ENCODE measurements around the gene SOS2. TPM values are rescaled to one million over a fixed set of nuclear protein-coding genes. Genes with fewer than 3 reads are reported as not detected.
A peak's percentile ranks its signal among the peaks of the same experiment; 100 is the strongest.

The SOS2 gene
- total and polyA plus RNA-seq, 2 donors (not counting 3 experiments of a cell fraction or from before 2014, with no cell fraction given), result 6.7 to 21.3 TPM

- Histone ChIP-seq H4K20me1 (replicated peaks; ENCODE audit: control insufficient read depth, extremely low read depth, insufficient read depth, low read length) (no peaks in the 10 kb centered on the region), H3K4me1 (ENCODE audit: control insufficient read depth, extremely low read depth, insufficient read depth, low read length) (no peaks in the 10 kb centered on the region), H3K27ac (ENCODE audit: insufficient read depth, low read depth, low read length) (no peak overlapping the region), H3K9ac (replicated peaks; ENCODE audit: extremely low read depth, insufficient read depth, low read length) (no peak overlapping the region), H2AFZ (ENCODE audit: low read depth, low read length) (no peak overlapping the region), H3K4me3 (replicated peaks in 1 of 3; ENCODE audit: insufficient read depth in 1 of 3, low read depth in 1 of 3, low read length in 3 of 3) (no peak overlapping the region), H3K27me3 (ENCODE audit: control insufficient read depth in 2 of 2, insufficient read depth in 2 of 2, low read length in 2 of 2) (no peaks in the 10 kb centered on the region), H3K9me1 (replicated peaks; ENCODE audit: control insufficient read depth, extremely low read depth, insufficient read depth, low read length) (no peaks in the 10 kb centered on the region), H3K4me2 (ENCODE audit: insufficient read depth, low read length) (no peak overlapping the region), H3K9me3 (replicated peaks; ENCODE audit: control insufficient read depth, insufficient read depth, low read length) (no peaks in the 10 kb centered on the region), H3K79me2 (ENCODE audit: control insufficient read depth, insufficient read depth, low read length) (no peaks in the 10 kb centered on the region), H3K36me3 (ENCODE audit: control insufficient read depth in 2 of 2, extremely low read depth in 1 of 2, insufficient read depth in 2 of 2, low read length in 2 of 2) (no peaks in the 10 kb centered on the region)
- intact Hi-C loops (cut with micrococcal nuclease), result no loop called here
- POLR2A ChIA-PET, result no interaction called here
- FAIRE-seq, result no peak
- no peak for DNase-seq (ENCODE audit: low read depth, low spot score)
- CTCF ChIA-PET, result interaction anchor here (0.6 kb wide), 1 partner anchor 127 kb away, joined by 3 read pairs; no protein-coding TSS in a partner anchor
- BruUV-seq (replicated peaks), result no TSS peak
- dilution Hi-C loops (cut with MboI; ENCODE audit: extremely low pct_ligation_motif_present, low sequenced_read_pairs), result no loop called here
- no peak for TF ChIP-seq FOS (IDR thresholded peaks at IDR 0.05; ENCODE audit: borderline replicate concordance, insufficient read depth, low read length)
- no peak for TF ChIP-seq POLR2AphosphoS5 (IDR thresholded peaks at IDR 0.05; ENCODE audit: insufficient read depth, low read depth, low read length)
Measured at GRCh38 chr14:50262865-50263264, 31.5 kb upstream of the SOS2 start.

- dilution Hi-C loops (cut with MboI; ENCODE audit: extremely low pct_ligation_motif_present, low sequenced_read_pairs) (no loop called here), intact Hi-C loops (cut with micrococcal nuclease) (loop anchor here (1.0 kb wide), 1 partner anchor 407 kb away; no protein-coding TSS in a partner anchor)
- Histone ChIP-seq H3K4me2 (ENCODE audit: insufficient read depth, low read length) (no peak overlapping the region), H3K27me3 (ENCODE audit: control insufficient read depth in 2 of 2, insufficient read depth in 2 of 2, low read length in 2 of 2) (no peaks in the 10 kb centered on the region), H3K4me3 (replicated peaks in 1 of 3; ENCODE audit: insufficient read depth in 1 of 3, low read depth in 1 of 3, low read length in 3 of 3) (no peak overlapping the region), H3K9me3 (replicated peaks; ENCODE audit: control insufficient read depth, insufficient read depth, low read length) (no peaks in the 10 kb centered on the region), H3K36me3 (ENCODE audit: control insufficient read depth in 2 of 2, extremely low read depth in 1 of 2, insufficient read depth in 2 of 2, low read length in 2 of 2) (no peaks in the 10 kb centered on the region), H2AFZ (ENCODE audit: low read depth, low read length) (no peak overlapping the region), H4K20me1 (replicated peaks; ENCODE audit: control insufficient read depth, extremely low read depth, insufficient read depth, low read length) (no peaks in the 10 kb centered on the region), H3K9ac (replicated peaks; ENCODE audit: extremely low read depth, insufficient read depth, low read length) (no peak overlapping the region), H3K4me1 (ENCODE audit: control insufficient read depth, extremely low read depth, insufficient read depth, low read length) (no peaks in the 10 kb centered on the region), H3K79me2 (ENCODE audit: control insufficient read depth, insufficient read depth, low read length) (no peaks in the 10 kb centered on the region), H3K27ac (ENCODE audit: insufficient read depth, low read depth, low read length) (no peak overlapping the region), H3K9me1 (replicated peaks; ENCODE audit: control insufficient read depth, extremely low read depth, insufficient read depth, low read length) (no peaks in the 10 kb centered on the region)
- FAIRE-seq (peak; percentile 35), DNase-seq (ENCODE audit: low read depth, low spot score) (peak; percentile 37)
- ChIA-PET CTCF (interaction anchor here (0.8 to 1.4 kb wide), 8 partner anchors 8 to 407 kb away, joined by 3 to 6 read pairs (median 3); no protein-coding TSS in a partner anchor), POLR2A (no interaction called here)
- BruUV-seq (replicated peaks), result no TSS peak
- TF ChIP-seq, protein P1, sequence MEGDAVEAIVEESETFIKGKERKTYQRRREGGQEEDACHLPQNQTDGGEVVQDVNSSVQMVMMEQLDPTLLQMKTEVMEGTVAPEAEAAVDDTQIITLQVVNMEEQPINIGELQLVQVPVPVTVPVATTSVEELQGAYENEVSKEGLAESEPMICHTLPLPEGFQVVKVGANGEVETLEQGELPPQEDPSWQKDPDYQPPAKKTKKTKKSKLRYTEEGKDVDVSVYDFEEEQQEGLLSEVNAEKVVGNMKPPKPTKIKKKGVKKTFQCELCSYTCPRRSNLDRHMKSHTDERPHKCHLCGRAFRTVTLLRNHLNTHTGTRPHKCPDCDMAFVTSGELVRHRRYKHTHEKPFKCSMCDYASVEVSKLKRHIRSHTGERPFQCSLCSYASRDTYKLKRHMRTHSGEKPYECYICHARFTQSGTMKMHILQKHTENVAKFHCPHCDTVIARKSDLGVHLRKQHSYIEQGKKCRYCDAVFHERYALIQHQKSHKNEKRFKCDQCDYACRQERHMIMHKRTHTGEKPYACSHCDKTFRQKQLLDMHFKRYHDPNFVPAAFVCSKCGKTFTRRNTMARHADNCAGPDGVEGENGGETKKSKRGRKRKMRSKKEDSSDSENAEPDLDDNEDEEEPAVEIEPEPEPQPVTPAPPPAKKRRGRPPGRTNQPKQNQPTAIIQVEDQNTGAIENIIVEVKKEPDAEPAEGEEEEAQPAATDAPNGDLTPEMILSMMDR (IDR thresholded peaks at IDR 0.05; ENCODE audit: extremely low read depth in 1 of 2, insufficient read depth in 1 of 2, low read depth in 1 of 2, low read length in 2 of 2), result peak in 1 of 2 donors; percentile 39
- no peak for TF ChIP-seq FOS (IDR thresholded peaks at IDR 0.05; ENCODE audit: borderline replicate concordance, insufficient read depth, low read length)
Measured at GRCh38 chr14:50260511-50260910, 29.1 kb upstream of the SOS2 start.
